ENCODE data around the gene GLCE. TPM values are rescaled to one million over a fixed set of nuclear protein-coding genes. Genes with fewer than 3 reads are reported as not detected.

GLCE gene
- total RNA-seq, 1 experiment from 2014 or later, result 12.5 TPM

DNA sequence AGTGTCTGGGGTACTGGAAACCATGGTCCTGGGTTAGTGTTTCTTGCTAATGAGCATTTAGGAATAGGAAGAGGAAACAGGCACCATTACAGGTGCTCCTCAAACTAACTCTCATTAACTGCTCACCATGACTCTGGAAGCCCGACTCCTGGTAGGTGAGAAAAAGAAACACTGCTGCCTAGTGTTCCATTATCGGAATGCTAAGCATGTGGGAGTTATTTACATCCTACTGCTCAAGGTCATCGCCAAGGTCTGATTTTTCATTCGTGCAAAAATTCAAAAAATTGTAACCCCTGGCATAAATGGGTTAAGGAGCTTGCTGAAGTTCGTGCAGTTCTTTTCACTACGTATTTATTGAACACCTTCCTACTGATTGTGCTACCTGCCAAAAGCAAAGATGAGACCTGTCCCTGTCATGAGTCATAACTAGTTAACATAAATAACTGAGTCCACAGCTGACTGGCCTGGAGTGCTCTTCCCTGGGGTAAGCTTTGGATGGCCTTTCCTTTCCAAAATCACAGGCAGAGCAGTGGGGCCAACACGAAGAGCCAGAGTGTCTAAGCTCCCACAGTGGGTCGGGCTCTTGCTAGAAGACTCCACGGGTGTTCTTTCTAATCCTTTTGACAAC is 115.6 kb downstream of the GLCE start (continued):
- TF ChIP-seq ZSCAN18 (CRISPR knock-in tag; IDR thresholded peaks at IDR 0.05), result no peak
- TF ChIP-seq, protein P1, sequence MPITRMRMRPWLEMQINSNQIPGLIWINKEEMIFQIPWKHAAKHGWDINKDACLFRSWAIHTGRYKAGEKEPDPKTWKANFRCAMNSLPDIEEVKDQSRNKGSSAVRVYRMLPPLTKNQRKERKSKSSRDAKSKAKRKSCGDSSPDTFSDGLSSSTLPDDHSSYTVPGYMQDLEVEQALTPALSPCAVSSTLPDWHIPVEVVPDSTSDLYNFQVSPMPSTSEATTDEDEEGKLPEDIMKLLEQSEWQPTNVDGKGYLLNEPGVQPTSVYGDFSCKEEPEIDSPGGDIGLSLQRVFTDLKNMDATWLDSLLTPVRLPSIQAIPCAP (CRISPR knock-in tag; IDR thresholded peaks at IDR 0.05), result no peak

DNA sequence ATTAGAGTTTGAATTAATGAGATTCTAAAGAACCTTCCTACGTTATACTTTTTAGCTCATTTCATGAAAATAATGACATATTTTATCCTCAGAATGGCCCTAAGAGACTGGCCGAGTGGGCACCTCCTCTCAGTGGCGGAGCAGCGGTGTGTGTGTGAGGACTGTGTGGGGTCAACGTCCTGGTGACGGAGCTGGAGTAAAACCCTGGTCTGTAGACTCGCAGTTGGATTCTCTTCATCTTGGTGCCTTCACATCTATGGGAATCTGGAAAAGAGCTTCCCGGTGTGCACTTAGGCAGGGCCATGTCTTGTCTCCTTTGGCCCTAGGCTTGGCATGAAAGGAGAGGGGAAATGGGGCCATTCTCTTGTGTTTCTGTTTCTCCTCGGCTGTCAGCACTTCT is 116.9 kb downstream of the GLCE start:
- CTCF ChIA-PET, result interaction anchor here (1.0 to 1.4 kb wide), 2 partner anchors 64 to 218 kb away, joined by 4 to 6 read pairs; no protein-coding TSS in a partner anchor
- Mint-ChIP-seq H3K27me3 (ENCODE audit: low read depth) (no peaks in the 10 kb centered on the region), H3K4me1 (peaks cover 19% of the 10 kb centered on the region), H3K36me3 (no peaks in the 10 kb centered on the region), H3K9me3 (no peaks in the 10 kb centered on the region), H3K27ac (no peak overlapping the region), H3K4me3 (no peak overlapping the region)
- DNase-seq (ENCODE audit: low spot score) (no peak), ATAC-seq (no peak)
- TF ChIP-seq, protein P2, sequence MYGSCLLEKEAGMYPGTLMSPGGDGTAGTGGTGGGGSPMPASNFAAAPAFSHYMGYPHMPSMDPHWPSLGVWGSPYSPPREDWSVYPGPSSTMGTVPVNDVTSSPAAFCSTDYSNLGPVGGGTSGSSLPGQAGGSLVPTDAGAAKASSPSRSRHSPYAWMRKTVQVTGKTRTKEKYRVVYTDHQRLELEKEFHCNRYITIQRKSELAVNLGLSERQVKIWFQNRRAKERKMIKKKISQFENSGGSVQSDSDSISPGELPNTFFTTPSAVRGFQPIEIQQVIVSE (CRISPR knock-in tag; IDR thresholded peaks at IDR 0.05; ENCODE audit: borderline replicate concordance), result no peak
- TF ChIP-seq, protein P3, sequence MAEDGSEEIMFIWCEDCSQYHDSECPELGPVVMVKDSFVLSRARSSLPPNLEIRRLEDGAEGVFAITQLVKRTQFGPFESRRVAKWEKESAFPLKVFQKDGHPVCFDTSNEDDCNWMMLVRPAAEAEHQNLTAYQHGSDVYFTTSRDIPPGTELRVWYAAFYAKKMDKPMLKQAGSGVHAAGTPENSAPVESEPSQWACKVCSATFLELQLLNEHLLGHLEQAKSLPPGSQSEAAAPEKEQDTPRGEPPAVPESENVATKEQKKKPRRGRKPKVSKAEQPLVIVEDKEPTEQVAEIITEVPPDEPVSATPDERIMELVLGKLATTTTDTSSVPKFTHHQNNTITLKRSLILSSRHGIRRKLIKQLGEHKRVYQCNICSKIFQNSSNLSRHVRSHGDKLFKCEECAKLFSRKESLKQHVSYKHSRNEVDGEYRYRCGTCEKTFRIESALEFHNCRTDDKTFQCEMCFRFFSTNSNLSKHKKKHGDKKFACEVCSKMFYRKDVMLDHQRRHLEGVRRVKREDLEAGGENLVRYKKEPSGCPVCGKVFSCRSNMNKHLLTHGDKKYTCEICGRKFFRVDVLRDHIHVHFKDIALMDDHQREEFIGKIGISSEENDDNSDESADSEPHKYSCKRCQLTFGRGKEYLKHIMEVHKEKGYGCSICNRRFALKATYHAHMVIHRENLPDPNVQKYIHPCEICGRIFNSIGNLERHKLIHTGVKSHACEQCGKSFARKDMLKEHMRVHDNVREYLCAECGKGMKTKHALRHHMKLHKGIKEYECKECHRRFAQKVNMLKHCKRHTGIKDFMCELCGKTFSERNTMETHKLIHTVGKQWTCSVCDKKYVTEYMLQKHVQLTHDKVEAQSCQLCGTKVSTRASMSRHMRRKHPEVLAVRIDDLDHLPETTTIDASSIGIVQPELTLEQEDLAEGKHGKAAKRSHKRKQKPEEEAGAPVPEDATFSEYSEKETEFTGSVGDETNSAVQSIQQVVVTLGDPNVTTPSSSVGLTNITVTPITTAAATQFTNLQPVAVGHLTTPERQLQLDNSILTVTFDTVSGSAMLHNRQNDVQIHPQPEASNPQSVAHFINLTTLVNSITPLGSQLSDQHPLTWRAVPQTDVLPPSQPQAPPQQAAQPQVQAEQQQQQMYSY (CRISPR knock-in tag; IDR thresholded peaks at IDR 0.05), result peak; percentile 67
- POLR2A ChIA-PET, result no interaction called here

GRCh38 chr15:69279636-69280035 is 119.2 kb downstream of the GLCE start:
- no peaks in the 10 kb centered on the region for H3K36me3 Mint-ChIP-seq
- no peak for DNase-seq (ENCODE audit: low spot score)
- no peak overlapping the region for H3K27ac Mint-ChIP-seq
- peaks cover 11% of the 10 kb centered on the region for H3K4me1 Mint-ChIP-seq
- no peaks in the 10 kb centered on the region for H3K9me3 Mint-ChIP-seq
- POLR2A ChIA-PET, result no interaction called here
- no peak for ATAC-seq
- no peaks in the 10 kb centered on the region; the same call in 1 of the 2 replicates for H3K27me3 Mint-ChIP-seq (ENCODE audit: low read depth)
- CTCF ChIA-PET, result interaction anchor here (1.0 to 2.0 kb wide), 4 partner anchors 23 to 248 kb away, joined by 3 to 9 read pairs (median 4); no protein-coding TSS in a partner anchor
- H3K4me3 Mint-ChIP-seq, result no peak overlapping the region
- TF ChIP-seq, protein P4, sequence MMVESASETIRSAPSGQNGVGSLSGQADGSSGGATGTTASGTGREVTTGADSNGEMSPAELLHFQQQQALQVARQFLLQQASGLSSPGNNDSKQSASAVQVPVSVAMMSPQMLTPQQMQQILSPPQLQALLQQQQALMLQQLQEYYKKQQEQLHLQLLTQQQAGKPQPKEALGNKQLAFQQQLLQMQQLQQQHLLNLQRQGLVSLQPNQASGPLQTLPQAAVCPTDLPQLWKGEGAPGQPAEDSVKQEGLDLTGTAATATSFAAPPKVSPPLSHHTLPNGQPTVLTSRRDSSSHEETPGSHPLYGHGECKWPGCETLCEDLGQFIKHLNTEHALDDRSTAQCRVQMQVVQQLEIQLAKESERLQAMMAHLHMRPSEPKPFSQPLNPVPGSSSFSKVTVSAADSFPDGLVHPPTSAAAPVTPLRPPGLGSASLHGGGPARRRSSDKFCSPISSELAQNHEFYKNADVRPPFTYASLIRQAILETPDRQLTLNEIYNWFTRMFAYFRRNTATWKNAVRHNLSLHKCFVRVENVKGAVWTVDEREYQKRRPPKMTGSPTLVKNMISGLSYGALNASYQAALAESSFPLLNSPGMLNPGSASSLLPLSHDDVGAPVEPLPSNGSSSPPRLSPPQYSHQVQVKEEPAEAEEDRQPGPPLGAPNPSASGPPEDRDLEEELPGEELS (CRISPR knock-in tag; IDR thresholded peaks at IDR 0.05), result no peak
- TF ChIP-seq, protein P5, sequence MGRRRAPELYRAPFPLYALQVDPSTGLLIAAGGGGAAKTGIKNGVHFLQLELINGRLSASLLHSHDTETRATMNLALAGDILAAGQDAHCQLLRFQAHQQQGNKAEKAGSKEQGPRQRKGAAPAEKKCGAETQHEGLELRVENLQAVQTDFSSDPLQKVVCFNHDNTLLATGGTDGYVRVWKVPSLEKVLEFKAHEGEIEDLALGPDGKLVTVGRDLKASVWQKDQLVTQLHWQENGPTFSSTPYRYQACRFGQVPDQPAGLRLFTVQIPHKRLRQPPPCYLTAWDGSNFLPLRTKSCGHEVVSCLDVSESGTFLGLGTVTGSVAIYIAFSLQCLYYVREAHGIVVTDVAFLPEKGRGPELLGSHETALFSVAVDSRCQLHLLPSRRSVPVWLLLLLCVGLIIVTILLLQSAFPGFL (CRISPR knock-in tag; IDR thresholded peaks at IDR 0.05; ENCODE audit: borderline replicate concordance), result no peak
- TF ChIP-seq, protein P3 (CRISPR knock-in tag; IDR thresholded peaks at IDR 0.05), result no peak
- TF ChIP-seq SMAD4 (CRISPR knock-in tag; IDR thresholded peaks at IDR 0.05) (no peak), MLX (CRISPR knock-in tag; IDR thresholded peaks at IDR 0.05) (no peak), TEAD4 (CRISPR knock-in tag; IDR thresholded peaks at IDR 0.05) (no peak), GRHL2 (CRISPR knock-in tag; IDR thresholded peaks at IDR 0.05; ENCODE audit: insufficient replicate concordance, severe bottlenecking) (no peak)
- TF ChIP-seq, protein P6, sequence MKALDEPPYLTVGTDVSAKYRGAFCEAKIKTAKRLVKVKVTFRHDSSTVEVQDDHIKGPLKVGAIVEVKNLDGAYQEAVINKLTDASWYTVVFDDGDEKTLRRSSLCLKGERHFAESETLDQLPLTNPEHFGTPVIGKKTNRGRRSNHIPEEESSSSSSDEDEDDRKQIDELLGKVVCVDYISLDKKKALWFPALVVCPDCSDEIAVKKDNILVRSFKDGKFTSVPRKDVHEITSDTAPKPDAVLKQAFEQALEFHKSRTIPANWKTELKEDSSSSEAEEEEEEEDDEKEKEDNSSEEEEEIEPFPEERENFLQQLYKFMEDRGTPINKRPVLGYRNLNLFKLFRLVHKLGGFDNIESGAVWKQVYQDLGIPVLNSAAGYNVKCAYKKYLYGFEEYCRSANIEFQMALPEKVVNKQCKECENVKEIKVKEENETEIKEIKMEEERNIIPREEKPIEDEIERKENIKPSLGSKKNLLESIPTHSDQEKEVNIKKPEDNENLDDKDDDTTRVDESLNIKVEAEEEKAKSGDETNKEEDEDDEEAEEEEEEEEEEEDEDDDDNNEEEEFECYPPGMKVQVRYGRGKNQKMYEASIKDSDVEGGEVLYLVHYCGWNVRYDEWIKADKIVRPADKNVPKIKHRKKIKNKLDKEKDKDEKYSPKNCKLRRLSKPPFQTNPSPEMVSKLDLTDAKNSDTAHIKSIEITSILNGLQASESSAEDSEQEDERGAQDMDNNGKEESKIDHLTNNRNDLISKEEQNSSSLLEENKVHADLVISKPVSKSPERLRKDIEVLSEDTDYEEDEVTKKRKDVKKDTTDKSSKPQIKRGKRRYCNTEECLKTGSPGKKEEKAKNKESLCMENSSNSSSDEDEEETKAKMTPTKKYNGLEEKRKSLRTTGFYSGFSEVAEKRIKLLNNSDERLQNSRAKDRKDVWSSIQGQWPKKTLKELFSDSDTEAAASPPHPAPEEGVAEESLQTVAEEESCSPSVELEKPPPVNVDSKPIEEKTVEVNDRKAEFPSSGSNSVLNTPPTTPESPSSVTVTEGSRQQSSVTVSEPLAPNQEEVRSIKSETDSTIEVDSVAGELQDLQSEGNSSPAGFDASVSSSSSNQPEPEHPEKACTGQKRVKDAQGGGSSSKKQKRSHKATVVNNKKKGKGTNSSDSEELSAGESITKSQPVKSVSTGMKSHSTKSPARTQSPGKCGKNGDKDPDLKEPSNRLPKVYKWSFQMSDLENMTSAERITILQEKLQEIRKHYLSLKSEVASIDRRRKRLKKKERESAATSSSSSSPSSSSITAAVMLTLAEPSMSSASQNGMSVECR (CRISPR knock-in tag; IDR thresholded peaks at IDR 0.05; ENCODE audit: borderline replicate concordance), result no peak

Measured in WTC11 (cell line).